Raji (cell line): ENCODE data around the gene RRP1.

ENCODE experiments used
- POLR2A ChIP-seq: IDR thresholded peaks from 2 replicates; pipeline ENCODE4 v1.6.1; 2011; ENCODE audit warnings: low read depth, low read length, control low read depth; ENCODE audit not compliant: insufficient read depth

RRP1 gene

DNA sequence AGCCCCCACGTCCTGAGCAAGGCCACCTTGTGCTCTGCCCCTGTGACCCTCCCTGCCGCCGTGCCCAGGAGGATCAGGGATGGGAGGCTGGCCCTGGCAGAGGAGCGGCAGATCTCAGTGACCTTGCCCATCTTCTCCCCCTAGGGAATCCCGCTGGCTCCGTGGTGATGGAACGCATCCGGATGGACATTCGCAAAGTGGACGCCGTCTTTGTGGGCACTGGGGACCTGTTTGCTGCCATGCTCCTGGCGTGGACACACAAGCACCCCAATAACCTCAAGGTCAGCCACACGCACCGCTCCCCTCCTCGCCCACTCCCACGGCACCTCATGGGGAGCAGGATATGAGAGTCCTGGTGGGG lies 36.0 kb upstream of the RRP1 start:
- no peak for TF ChIP-seq POLR2A

DNA sequence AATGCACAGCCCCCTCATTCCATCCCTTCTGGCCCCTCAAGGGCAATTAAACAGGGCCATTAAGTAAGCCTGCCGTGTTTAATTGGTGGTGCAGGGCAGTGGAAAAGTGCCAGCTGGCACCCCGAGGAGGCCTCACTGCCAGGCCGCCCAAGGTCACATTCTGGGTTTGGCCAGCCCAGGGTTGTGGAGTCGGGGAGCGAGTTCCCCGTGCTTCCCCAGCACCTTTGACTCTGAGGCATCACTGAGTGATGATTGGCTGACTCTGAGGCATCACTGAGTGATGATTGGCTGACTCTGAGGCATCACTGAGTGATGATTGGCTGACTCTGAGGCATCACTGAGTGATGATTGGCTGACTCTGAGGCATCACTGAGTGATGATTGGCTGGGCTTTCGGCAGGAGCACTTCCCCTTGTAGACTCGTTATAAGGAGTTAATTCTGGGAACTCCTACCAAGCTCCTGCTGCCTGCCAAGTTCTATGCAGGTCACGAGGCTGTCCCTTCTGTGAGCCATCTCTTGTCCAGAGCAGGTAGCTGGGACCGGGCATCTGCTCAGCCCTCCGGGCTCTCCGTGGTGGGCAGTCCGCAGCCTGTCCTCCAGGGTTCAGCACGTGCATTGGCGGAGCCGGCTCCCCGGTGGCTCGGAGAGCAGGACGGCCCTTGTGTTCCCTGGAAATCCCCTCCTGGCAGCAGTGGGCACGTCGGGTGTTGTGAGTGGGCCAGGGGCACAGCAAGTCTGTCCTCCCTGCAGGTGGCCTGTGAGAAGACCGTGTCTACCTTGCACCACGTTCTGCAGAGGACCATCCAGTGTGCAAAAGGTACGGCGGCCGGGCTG lies 34.2 kb upstream of the RRP1 start:
- no peak for TF ChIP-seq POLR2A

DNA sequence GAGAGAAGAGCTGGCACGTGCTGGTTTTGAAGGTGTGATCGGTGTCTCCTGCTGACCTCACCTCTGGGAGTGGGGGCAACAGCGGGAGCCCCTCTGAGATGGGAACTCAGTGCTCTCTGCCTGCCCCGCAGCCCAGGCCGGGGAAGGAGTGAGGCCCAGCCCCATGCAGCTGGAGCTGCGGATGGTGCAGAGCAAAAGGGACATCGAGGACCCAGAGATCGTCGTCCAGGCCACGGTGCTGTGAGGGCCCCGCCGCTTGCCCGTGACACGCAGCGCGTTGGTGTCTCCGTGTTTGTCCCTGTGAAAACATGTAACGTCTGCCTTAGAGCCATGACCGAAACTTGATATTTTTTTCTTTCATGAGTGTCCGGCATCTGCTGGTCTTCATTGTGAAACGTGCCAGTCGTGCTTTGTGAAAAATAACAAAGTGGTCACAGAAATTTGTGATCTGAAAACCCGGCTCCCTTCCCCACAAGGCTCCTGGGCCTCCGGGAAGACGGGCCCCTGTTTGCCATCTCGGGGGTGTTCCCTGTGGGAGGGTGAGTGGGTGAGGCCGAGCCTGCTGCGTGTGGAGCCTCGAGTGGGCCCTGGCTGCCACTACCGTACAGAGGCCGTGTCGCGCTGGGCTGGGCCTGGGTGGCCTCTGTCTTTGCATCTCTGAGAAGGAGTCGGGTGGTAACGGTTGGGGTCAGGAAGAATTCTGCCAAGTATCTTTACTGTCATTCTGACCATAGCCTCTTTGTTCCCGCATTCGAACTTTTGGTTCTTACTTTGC lies 33.4 kb upstream of the RRP1 start:
- no peak for TF ChIP-seq POLR2A

DNA sequence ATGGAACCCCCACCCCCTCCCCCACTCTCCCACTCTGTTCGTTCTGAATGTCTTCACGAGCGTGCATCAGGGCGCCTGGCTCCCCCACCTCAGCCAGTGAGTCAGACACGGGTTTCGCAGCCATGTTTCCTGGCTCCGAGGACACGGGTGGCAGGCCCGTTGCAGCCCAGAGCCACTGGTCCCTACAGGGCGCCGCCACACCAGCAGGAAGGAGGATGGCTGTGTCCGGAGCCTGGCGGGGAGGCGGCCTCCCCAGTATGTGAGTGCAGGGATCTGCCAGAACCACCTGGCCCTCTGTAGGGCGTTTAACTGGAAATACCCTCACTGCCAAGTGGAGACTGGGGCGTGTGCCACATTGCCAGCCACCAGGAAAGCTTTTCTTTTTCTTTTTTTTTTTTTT lies 31.8 kb upstream of the RRP1 start:
- TF ChIP-seq POLR2A = no peak

DNA sequence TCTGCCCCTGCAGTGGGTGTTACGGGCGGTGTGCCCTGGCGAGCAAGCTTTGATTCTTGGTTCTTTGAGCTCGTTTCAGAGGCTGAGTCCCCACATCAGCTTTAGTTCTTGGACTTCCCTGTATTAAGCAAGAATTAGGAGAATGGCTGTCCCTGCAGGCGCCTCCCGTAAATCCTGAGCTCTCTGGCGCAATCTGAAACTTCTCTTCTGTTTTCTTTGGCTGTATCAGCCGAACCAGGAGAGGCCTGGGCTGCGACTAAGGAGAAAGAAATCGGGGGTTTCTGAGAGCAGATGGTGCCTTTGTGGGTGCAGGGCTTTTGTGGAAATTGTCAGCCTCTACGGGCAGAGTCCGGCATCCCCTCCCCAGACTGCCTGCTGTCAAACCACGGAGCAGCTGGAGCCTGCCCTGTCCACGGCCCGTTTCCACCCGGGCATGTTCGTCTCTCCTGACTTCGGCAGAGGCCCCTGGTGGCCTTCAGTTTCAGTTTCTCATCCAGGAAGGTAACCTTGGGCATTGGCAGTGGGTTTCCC lies 31.2 kb upstream of the RRP1 start:
- no peak for TF ChIP-seq POLR2A

DNA sequence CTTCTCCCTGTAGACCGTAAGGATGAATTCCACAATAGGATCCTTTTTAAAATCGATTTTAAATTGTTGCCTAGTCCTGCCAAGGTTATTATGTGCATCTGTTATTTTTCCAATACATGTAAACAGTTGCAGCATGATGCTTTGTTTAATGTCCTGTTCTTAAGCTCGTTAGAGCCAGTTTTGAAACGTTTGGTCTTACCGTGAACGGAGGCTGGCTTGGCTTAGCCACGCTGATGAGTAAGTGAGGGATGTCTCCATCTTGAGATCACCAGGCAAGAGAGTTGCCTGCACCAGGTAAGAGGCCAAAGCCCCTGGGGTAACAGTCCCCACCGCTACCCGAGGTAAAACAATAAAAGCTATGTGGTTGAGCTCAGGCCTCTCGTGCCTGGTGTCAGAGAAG lies 30.6 kb upstream of the RRP1 start:
- TF ChIP-seq POLR2A = no peak

DNA sequence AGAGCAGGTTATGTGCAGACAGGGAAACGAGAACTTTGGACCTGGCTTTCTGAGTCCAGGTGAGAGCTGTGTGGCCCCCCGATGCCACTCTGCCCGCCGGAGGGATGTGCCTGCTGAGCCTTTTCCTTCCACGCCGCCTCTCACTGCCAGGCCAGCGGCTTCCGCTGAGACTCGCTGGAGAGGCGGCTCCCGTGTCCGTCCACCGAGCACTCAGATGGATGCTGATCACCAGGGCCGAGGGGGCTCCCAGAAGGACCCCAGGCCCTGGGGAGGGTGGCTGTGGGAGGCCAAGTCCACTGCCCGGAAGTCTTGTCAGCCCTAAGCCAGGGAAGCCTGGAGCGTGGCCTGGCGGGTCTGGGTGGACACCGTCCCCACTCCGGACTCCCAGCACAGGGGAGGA lies 29.7 kb upstream of the RRP1 start:
- TF ChIP-seq POLR2A = no peak

DNA sequence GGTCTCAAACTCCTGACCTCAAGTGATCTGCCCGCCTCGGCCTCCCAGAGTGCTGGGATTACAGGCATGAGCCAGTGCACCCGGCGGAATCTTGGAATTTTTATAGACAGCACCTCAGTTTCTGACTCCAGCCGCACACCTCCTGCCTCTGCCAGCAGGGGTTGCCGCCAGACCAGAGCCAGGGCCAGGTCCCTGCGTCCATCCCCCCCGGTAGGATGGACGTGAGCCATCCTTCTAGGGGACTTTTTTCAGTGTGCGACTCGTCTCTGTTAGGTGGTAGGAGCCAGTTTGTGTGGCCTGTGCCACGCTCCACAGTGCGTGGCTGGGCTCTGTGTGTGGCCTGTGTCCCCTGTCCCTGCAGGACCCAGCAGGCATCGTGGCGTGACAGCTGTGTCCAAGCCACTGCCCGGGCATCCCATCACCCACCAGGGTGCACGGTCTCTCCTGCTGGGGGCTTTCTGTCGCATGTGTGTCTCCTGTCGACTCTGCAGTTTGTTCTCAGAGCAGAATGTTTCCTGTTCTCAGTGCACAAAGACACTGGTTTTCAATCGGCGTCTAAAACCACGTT lies 28.9 kb upstream of the RRP1 start:
- TF ChIP-seq POLR2A = no peak

DNA sequence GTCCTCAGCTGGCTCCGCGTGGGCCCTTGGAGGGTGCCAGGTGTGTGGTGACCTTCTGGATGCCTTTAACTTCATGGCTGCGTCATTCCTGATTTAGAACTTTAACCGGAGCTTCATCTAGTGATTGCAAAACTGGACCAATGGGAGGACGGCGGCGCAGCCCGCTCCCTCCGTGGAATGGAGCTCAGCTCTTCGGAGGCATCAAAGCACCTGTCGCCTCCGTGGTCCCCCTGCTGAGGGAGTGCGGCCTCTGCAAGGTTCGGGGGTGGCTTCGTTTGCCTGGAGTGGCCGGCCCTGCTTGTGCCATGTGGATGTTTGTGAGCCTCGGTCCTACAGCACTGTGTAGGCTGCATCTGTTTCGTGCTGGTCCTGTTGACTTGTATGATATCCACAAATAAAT lies 27.5 kb upstream of the RRP1 start:
- no peak for TF ChIP-seq POLR2A

DNA sequence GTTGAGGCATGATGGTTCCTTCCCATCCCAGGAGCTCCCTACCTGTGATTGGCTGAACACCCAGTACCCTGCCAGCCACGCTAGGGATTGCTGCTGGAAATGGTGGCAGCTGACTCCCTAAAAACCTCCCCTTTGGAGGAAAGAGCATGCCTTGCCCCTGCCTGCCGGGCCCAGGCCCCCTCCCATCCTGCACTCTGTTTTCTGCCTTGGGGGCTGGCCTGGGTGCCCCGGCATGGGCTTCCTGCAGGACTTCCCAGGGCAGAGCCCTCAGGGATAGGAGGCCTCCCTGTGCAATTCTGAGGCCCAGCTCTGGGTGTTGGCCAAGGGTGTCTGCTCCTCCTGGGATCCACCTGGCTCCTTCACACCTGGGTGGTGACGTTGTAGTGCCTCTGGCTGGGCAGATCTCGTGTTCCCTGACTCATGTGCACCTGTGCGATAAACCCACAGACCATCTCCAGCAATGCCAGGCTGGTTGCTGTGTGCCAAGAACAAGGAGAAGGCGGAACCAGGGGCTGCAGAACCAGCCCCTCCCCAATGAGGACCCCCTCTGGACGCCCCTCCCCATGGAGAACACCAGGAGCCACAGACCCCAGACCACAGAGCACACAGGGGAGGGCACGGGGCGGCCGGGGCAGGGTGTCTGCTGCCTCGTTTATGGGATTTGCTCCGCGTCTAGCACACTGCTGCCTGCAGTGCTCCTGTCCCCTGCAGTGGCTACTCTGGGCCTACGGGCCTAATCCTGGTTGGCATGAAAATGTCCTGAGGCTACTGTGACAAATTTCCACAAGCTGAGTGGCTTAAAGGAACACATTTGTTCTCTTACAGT lies 26.9 kb upstream of the RRP1 start:
- no peak for TF ChIP-seq POLR2A

DNA sequence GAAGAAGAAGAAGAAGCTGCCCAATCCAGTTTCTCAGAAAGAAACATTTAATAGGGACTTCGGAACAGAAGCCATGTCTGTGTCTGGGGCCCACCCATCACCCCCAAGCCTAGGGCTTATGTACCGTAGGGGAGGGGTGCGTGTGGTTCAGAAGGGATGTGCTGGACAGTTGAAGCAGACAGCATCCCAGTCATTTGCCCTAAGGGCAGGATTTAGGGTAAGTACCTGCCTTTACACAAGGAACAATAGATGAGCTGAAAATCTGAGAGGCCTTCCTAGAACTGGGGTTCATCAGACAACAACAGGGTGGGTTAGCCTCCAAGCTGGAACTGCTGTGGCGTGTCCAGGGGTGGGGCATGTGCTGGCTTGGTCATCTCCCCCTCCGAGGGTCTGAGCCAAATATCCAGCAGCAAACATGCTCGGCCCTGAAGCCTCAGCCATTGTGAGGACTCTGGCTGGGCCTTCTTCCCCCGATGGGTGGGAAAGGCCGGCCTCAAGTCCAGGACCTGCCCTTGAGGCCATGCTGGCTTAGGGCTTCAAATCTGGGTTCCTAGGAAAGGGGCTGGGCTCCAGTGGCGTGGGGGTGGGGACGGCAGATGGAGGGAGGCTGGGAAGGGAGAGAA lies 25.4 kb upstream of the RRP1 start:
- TF ChIP-seq POLR2A = no peak

DNA sequence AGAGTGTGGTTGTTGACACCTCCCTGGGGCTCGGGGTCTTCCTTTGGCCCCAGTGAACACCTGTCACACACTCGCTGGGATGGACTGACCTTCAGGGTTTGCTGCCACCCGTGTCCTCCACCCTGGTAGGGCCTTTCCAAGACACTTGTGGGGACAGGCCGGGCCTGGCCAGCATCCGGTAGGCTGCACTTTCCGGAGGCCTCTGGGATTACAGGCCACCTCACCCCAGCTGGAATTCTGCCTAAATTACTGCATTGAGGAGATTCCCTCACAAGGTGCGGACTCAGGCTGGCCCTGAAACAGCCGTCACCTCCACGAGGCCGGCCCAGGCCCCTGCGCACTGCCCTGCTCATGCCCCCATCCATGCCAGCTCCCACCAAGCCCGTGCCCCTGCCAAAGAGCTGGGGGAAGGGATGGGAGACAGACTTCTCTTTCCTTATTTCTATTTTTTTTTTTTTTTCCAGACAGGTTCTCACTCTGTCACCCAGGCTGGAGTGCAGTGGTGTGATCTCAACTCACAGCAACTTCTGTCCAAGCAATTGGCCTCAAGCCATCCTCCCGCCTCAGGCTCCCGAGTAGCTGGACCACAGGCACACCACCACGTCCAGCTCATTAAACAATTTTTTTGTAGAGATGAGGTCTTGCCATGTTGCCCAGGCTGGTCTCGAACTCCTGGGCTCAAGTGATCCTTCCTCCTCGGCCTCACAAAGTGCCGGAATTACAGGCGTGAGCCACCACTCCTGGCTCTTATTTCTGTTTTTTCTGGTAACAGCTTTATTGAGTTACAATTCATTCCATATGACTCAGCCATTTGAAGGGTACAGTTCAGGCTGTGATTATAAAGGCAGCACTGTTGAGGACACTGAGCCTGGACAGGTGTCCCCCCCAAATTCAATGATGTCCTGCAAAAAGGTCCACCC lies 24.5 kb upstream of the RRP1 start:
- no peak for TF ChIP-seq POLR2A

DNA sequence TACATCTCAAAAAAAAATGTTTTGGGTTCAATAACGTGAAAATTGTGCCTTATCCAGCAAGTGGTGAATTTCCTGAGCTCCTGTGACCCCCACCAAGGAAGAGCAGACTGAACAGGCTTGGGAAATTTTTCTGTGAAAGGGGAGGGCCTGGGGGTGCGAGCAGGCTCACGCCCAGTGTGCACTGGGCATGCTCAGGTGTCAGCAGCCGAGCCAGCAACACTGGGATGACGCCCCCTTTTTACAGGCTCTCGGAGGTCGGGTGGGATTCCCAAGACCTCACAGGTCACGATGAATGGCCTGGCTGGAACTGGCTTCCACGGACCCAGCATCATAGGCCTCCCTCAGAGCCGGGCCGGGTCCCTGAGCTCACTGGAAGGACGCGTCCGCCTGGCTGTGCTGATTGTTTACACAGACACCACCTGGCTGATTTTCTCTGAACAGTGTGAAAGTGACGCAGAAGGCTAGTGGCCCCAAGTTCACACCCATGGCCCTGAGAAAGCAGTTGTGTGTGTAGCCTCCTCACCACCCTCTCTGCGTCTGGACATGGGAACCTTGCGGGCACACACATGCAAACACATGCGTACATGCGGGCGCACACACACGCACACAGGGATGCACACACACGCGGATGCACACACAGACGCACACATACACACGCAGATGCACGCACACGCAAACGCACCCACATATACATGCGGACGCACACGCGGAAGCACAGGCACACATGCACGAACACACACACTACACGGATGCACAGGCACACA lies 22.5 kb upstream of the RRP1 start:
- TF ChIP-seq POLR2A = no peak
